ENCODE results near the gene NINJ2.

The NINJ2 gene

DNA sequence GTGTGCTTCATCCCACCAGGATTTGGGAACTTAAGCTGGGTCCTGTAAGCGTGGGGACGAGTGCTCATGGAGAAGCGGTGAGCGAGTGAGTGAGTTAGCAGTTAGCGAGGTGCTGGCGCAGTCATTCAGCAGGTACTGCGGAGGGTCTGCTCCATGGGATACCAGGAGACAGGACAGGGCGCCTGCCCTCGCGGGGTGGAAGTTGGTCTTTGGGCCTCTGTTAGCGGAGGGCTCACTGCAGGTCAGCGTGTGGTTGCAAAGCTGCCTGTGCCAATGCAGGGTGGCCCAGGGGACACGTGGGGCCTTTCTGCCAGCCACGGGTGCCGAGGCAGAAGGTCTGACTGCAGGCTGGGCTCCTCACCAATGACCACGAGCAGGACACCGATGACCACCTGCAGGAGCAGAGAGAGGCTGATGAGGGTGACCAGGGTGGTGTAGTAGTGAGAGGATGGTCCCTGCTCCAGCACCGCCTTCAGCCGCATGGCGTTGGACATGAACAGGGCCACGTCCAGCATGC, 97.6 kb downstream of the NINJ2 start:
- no peak for DNase-seq

GRCh38 chr12:565161-565560, 98.1 kb downstream of the NINJ2 start:
- no peak for DNase-seq

DNA sequence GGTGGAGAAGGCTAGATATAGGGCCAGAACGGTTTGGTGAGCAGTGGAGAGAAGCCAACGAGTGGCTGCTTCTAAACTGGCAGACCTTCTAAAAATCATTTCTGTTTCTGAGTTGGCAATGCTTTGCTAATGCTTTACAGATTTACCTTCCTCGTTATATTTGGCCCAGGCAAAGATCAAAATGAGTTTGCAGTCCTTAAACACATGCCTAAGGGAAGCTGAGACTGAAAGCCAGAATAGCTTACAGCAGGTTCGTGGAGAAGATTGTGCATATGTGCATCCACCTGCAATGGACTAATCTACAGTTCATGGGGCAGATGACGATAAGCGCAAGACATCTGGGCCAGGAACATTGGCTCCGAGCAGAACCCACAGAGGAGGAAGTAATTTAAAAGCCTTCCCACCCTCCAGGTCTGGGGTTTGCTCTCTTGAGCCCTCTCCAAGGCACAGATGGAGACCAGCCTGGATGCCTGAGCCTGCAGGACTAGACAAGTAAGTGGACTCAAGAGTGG, 99.4 kb downstream of the NINJ2 start:
- no peak for DNase-seq

- peak; percentile 38 for DNase-seq
Measured at GRCh38 chr12:563250-563781, 99.9 kb downstream of the NINJ2 start.

DNA sequence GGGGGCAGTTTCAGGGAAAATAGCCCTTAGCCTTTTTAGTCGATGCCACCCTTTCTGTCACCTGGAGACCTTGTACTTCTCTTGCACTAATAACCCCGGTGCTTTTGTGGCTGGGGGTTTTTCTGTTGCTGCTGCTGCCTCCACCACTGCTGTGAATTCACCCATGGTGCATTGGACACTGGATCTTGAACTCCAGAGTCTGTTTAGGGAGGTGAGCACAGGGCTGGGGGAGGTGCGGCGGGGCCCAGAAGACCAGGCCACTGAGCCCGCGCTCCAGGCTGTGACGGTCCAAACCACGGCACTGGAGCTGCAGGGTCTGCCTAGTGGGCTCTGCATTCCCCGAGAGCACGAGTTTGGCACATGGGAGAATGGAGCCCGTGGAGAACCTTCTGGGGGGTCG, 100.6 kb downstream of the NINJ2 start:
- DNase-seq: no peak

DNA sequence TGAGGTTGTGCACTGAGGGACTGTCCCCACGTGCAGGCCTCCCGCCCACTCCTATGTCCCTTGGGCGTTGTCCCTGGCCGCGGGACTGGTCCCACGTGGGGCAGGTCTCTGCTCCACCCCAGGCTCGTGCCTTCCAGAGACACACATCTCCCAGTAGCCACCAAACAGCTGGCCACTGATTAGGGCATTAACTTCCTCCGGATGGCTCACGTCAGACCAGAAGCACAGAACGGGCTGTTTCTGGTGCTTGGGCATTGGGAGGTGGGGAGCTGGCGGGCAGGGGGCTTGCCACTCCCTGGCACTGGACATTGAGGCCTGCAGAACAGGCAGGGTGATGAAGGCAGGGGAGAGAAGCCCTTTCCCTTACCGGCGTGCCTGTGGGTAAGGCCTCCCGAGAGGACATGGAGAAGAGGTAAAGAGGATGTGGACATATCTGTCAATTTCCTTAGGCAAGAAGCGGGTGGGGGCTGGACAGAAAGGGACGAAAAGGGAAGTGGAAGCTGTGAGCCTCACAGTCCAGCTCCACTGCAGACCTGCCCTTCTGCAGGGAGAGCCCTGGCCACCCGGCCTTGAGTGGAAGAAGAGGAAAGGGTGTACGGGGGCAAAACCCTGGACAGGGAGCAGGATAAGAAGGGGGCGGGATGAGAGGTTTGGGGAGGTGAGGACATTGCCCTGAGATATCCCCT, 101.2 kb downstream of the NINJ2 start:
- DNase-seq: no peak

DNA sequence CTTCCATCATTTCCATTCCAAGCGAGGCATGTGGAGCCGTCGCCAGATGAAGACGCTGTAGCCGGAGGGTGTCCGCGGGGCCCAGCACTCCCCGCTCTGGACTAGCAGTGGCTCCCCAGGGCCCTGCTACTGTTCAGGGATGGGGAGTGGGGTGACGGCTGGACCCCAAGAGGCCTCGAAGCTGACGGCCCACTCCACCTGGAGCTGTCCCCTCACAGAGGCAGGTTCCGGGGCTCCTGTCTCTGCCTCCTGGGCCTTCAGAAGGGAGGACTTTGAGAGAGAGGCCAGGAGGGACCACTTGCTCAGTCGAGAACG, 101.9 kb downstream of the NINJ2 start:
- no peak for DNase-seq

GRCh38 chr12:560691-561390, 102.4 kb downstream of the NINJ2 start:
- DNase-seq: no peak

DNA sequence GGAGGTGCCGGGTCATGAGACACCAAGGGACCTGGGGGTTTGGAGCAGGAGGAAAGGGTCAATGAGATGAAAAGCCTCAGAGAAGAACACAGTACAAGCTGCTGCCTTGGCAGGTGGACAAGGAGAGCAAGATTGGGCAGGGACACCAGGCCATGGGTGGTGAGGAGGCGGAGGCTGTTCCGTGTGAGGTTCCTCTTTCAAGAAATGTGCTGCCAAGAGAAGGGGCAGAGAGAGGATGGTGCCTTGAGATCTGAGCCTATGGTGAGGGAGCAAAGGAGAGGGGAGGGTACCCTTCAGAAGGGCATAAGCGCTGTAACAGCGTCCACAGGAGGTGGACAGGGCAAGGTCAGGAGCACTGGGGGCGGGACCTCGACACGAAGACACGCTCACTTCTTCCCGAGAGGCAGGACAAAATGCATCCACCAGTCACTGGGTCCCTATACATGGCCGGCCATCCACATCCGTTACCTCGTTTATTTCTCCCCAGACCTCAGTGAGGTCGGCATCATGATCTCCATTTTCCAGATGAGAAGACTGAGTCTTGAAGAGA, 103.3 kb downstream of the NINJ2 start:
- DNase-seq: no peak

DNA sequence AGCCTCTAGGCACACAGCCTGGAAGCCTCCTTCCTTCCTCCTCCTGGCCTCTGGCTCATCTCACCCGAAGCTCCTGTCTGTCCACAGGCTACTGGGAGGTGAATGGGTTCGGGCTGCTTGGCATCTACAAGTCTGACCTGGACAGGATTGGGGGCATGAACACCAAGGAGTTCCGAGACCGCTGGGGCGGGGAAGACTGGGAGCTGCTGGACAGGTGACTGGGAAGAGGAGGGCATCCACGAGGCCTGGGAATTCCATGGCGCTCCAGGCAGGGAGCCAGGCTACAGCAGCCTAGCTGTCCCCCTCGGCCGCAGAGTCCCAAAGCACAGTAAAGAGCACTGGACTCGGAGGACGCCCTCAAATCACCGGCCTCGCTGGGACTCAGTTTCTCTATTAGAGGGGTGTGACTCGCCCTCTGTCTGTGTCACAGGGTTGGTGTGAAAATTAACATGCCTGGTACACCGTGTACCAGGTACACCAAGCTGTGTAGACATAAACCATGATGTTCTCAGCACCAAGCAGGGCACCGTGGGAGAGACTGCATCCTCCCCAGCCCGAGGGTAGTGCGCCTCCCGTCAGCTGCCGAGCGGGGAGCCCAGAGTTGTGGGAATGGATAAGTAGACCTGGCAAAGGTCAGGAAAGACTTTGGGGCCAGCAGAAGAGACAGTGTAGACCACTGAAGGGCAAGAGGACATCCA, 103.9 kb downstream of the NINJ2 start:
- no peak for DNase-seq

GRCh38 chr12:558580-558979, 104.7 kb downstream of the NINJ2 start:
- no peak for DNase-seq

DNA sequence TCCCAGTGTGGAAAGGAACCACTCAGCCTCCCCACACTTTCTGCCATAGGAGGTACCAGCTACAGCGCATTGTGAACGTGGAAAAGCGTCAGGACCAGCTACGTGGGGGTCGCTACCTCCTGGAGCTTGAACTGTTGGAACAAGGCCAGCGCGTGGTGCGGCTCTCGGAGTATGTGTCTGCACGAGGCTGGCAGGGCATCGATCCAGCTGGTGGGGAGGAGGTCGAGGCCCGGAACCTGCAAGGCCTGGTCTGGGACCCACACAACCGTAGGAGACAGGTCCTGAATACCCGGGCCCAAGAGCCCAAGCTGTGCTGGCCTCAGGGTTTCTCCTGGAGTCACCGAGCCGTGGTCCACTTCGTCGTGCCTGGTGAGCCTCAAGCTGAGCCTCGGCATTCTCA, 106.7 kb downstream of the NINJ2 start:
- no peak for DNase-seq

DNA sequence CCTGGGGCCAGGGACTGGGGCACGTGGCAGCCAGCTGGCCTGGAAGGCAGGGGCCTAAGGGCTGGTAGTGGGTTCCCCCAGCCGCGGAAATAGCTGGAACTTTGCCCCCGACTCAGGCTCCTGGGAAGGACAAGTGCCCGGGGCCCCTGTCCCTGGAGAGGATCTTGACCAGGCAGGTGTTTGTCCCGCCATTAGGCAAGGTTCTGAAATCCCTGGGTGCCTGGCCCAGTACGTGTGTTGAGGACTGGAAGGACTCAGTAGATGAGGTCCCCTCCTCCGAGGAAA, 109.3 kb downstream of the NINJ2 start:
- no peak for DNase-seq

DNA sequence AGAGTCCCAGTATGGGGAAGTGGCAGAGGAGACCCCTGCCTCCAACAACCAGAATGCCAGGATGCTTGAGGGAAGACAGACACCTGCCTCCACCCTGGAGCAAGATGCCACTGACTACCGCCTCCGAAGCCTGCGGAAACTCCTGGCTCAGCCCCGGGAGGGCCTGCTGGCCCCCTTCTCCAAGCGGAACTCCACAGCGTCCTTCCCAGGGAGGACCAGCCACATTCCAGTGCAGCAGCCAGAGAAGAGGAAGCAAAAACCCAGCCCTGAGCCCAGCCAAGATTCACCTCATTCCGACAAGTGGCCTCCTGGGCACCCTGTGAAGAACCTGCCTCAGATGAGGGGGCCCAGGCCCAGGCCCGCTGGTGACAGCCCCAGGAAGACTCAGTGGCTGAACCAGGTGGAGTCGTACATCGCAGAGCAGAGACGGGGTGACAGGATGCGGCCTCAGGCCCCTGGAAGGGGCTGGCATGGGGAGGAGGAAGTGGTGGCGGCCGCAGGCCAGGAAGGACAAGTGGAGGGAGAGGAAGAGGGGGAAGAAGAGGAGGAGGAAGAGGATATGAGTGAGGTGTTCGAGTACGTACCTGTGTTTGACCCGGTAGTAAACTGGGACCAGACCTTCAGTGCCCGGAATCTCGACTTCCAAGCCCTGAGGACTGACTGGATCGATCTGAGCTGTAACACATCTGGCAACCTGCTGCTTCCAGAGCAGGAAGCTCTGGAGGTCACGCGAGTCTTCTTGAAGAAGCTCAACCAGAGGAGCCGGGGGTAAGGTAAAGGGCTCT, 109.8 kb downstream of the NINJ2 start:
- DNase-seq: no peak

DNA sequence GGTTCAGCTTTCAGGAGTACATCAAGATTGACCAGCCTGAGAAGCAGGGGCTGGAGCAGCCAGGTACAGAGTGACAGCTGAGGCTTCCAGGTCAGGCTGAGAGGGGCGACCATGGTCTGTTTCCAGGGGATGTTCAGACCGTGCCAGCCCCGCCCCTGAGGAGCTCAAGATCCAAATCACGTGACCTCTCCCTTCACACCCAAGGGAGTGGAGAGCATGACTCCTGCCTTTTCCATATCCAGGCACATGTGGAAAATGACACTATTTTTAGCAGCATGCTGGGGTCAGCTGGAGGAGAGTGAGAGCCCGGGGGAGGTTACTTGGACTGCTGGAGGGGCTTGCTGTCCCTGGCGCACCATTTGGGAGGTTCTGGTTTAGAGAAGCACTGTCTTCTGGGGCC, 110.8 kb downstream of the NINJ2 start:
- DNase-seq: no peak

GRCh38 chr12:550473-551260, 112.6 kb downstream of the NINJ2 start:
- DNase-seq: no peak

GRCh38 chr12:549476-550082, 113.7 kb downstream of the NINJ2 start:
- no peak for DNase-seq

DNA sequence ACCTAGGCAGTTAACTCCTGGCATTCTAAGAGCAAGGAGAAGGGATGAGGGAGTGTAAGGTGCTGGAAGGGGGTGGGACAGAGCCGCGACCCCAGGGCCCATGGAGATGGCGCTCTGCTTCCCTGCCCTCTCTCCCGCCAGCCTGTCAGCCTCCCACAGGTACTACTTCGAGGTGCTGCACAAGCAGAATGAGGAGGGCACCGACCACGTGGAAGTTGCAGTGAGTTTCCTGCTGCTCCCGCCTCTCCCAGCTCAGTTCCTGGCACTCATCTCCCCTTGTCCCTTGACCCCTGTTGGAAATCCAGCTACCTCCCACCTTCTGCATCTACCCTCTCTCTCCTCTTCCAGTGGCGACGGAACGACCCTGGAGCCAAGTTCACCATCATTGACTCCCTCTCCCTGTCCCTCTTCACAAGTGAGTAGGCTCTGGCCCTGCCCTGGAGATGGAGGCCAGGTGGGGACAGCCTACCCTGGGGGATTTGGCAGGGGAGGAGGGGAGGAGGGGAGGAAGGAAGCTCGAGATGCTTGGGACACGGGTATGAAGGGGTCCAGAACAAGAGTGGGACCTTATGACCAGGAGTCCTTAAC, 115.3 kb downstream of the NINJ2 start:
- no peak for DNase-seq

DNA sequence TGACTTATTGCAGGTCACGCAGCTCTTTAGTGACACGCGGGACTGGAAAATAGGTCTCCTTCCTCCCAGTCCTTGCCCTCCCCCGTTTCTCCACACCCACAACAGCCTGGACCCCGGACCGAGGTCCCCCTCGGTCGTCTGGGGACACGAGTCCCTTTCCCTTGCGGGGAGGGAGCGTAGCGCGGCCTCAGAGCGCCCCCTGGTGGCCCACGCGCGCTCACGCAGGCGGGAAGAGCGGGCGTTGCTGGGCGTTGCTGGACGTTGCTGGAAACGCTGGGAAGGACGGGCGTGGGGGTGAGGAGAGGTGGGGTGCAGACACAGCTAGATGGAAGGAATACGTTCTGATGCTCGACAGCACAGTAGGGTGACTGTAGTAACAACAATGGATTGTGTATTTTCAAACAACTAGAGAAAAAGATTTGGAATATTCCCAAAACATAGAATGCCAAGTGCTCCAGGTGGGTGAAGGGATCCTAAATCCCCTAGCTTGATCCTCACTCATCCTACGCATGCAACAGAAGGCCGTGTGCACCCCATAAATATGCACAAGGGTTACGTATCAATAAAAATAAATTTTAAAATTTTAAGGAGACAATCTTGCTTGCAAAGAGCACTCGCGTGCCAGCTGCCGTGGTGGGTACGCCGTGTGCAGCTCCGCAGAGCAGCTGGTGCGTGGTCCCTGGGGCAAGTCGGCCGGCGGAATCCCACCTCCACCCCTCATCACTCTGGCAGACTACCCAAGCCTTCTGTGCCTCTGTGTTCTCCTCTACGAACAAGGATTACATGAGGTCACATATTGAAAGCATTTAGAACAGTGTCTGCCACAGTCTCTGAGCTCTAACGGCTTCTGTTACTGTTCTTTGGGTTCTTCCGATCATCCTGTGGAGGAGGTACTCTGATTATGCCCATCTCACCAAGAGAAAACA, 116.1 kb downstream of the NINJ2 start:
- DNase-seq: peak; percentile 30

All from stimulated activated naive CD4-positive, alpha-beta T cell treated with Interleukin-2 at 50 U/mL for 16 hours (primary cell).